GM15510 (cell line): Measurements from ENCODE around the gene TBCK.

Experiments used
- POLR2A ChIP-seq: IDR thresholded peaks from 3 replicates; pipeline ENCODE4 v1.6.1; 2011; ENCODE audit warnings: borderline replicate concordance; ENCODE audit not compliant: insufficient read length; ENCODE audit errors: extremely low read depth

Gene TBCK

GRCh38 chr4:106063009-106063408 is 253.0 kb downstream of the TBCK start:
- no peak for TF ChIP-seq POLR2A

- TF ChIP-seq POLR2A = no peak
These were observed 253.5 kb downstream of the TBCK start for GRCh38 chr4:106062452-106062875.

GRCh38 chr4:106058921-106059320 is 257.1 kb downstream of the TBCK start:
- no peak for TF ChIP-seq POLR2A

- TF ChIP-seq POLR2A = no peak
These were observed 259.1 kb downstream of the TBCK start for GRCh38 chr4:106056914-106057313.

GRCh38 chr4:106051514-106051913 is 264.5 kb downstream of the TBCK start:
- no peak for TF ChIP-seq POLR2A

GRCh38 chr4:106049490-106049889 is 266.5 kb downstream of the TBCK start:
- no peak for TF ChIP-seq POLR2A

GRCh38 chr4:106048250-106048971 is 267.6 kb downstream of the TBCK start:
- no peak for TF ChIP-seq POLR2A

- no peak for TF ChIP-seq POLR2A
These were observed 269.9 kb downstream of the TBCK start for GRCh38 chr4:106046083-106046482.

GRCh38 chr4:106041294-106042002 is 274.6 kb downstream of the TBCK start:
- TF ChIP-seq POLR2A = no peak

- TF ChIP-seq POLR2A = no peak
These were observed 276.2 kb downstream of the TBCK start for GRCh38 chr4:106039796-106040195.

- TF ChIP-seq POLR2A = no peak
These were observed 277.1 kb downstream of the TBCK start for GRCh38 chr4:106038908-106039307.

- no peak for TF ChIP-seq POLR2A
These were observed 278.0 kb downstream of the TBCK start for GRCh38 chr4:106038012-106038411.

GRCh38 chr4:106036848-106037247 is 279.2 kb downstream of the TBCK start:
- TF ChIP-seq POLR2A = no peak

GRCh38 chr4:106036334-106036733 is 279.7 kb downstream of the TBCK start:
- no peak for TF ChIP-seq POLR2A

GRCh38 chr4:106035204-106035603 is 280.8 kb downstream of the TBCK start:
- no peak for TF ChIP-seq POLR2A

GRCh38 chr4:106034751-106035150 is 281.3 kb downstream of the TBCK start:
- no peak for TF ChIP-seq POLR2A
